GM23338 (cell line): ENCODE results near the gene WIPF1. TPM values are rescaled to one million over a fixed set of nuclear protein-coding genes. Genes with fewer than 3 reads are reported as not detected.
A peak's percentile ranks its signal among the peaks of the same experiment; 100 is the strongest.

Experiments
- ATAC-seq: fragments of 200-7000 bp; cut with Tn5 transposase; 3 replicates; pipeline ENCODE4 v1.9.1; 2020
- DNase-seq: peaks from one replicate; pipeline ENCODE4 v3.0.0-alpha.2; 2015; ENCODE audit warnings: low spot score
- H2AFZ ChIP-seq: fragments of 200-600 bp; sonication (generic); 2 replicates; pipeline ENCODE4 v1.8.0; 2016; ENCODE audit warnings: antibody characterized with exemption, mild to moderate bottlenecking, moderate library complexity
- H3F3A ChIP-seq: fragments of 200-600 bp; sonication (generic); replicated peaks from 2 replicates; pipeline ENCODE4 v1.8.0; 2017; ENCODE audit warnings: antibody characterized with exemption, mixed run types, low read depth
- H3K27ac ChIP-seq: fragments of 200-600 bp; sonication (generic); 2 replicates; pipeline ENCODE4 v1.6.1; 2016; ENCODE audit warnings: low read depth
- H3K27me3 ChIP-seq: fragments of 200-600 bp; sonication (generic); 2 replicates; pipeline ENCODE4 v1.8.0; 2016; ENCODE audit warnings: mild to moderate bottlenecking, mixed run types, moderate library complexity; ENCODE audit not compliant: insufficient read depth
- H3K36me3 ChIP-seq: fragments of 200-600 bp; sonication (generic); 2 replicates; pipeline ENCODE4 v1.8.0; 2016; ENCODE audit warnings: mild to moderate bottlenecking; ENCODE audit not compliant: insufficient read depth
- H3K4me1 ChIP-seq: fragments of 200-600 bp; sonication (generic); 2 replicates; pipeline ENCODE4 v1.8.0; 2016; ENCODE audit warnings: mild to moderate bottlenecking, moderate library complexity; ENCODE audit not compliant: insufficient read depth
- H3K4me2 ChIP-seq: fragments of 200-600 bp; sonication (generic); 2 replicates; pipeline ENCODE4 v1.7.1; 2017; ENCODE audit warnings: mixed run types
- H3K4me3 ChIP-seq: fragments of 200-600 bp; sonication (generic); 2 replicates; pipeline ENCODE4 v1.6.1; 2016; ENCODE audit warnings: mixed run types
- H3K79me2 ChIP-seq: fragments of 200-600 bp; sonication (generic); replicated peaks from 2 replicates; pipeline ENCODE4 v1.8.0; 2017; ENCODE audit warnings: mild to moderate bottlenecking; ENCODE audit not compliant: insufficient read depth
- H3K9me2 ChIP-seq: fragments of 200-600 bp; sonication (generic); 2 replicates; pipeline ENCODE4 v1.8.0; 2017; ENCODE audit not compliant: insufficient read depth
- H4K20me1 ChIP-seq: fragments of 200-600 bp; sonication (generic); replicated peaks from 2 replicates; pipeline ENCODE4 v1.8.0; 2017; ENCODE audit warnings: mild to moderate bottlenecking; ENCODE audit not compliant: insufficient read depth
- H3K27ac Mint-ChIP-seq: 2 replicates; pipeline ENCODE4 v1.8.0; 2020; ENCODE audit warnings: inconsistent platforms, mild to moderate bottlenecking, moderate library complexity, mixed read lengths
- H3K27me3 Mint-ChIP-seq: 3 replicates; pipeline ENCODE4 v1.8.0; 2022; ENCODE audit warnings: low read depth, mild to moderate bottlenecking, moderate library complexity, mixed read lengths, inconsistent platforms; ENCODE audit not compliant: insufficient read depth, poor library complexity
- H3K36me3 Mint-ChIP-seq: 3 replicates; pipeline ENCODE4 v1.8.0; 2021; ENCODE audit warnings: low read depth, mild to moderate bottlenecking, inconsistent platforms, moderate library complexity, mixed read lengths
- H3K4me1 Mint-ChIP-seq: 3 replicates; pipeline ENCODE4 v1.8.0; 2020; ENCODE audit warnings: mild to moderate bottlenecking, inconsistent platforms, mixed read lengths
- H3K4me3 Mint-ChIP-seq: 3 replicates; pipeline ENCODE4 v1.8.0; 2021; ENCODE audit warnings: moderate library complexity, mild to moderate bottlenecking, inconsistent platforms, mixed read lengths
- H3K9me3 Mint-ChIP-seq: 3 replicates; pipeline ENCODE4 v1.8.0; 2020; ENCODE audit warnings: moderate library complexity, mild to moderate bottlenecking, inconsistent platforms, mixed read lengths
- CREB1 ChIP-seq: fragments of 250-450 bp; sonication (Bioruptor Pico); IDR thresholded peaks from 2 replicates; pipeline ENCODE4 v1.5.0; 2020; ENCODE audit warnings: low read depth, mild to moderate bottlenecking, moderate library complexity
- EZH2phosphoT487 ChIP-seq: fragments of 200-600 bp; sonication (generic); IDR thresholded peaks from one replicate; pipeline ENCODE4 v1.8.1; 2018; ENCODE audit warnings: antibody characterized with exemption; ENCODE audit not compliant: unreplicated experiment
- JUNB ChIP-seq: IDR thresholded peaks from one replicate; pipeline ENCODE4 v1.6.1; 2016; ENCODE audit warnings: antibody characterized with exemption; ENCODE audit not compliant: unreplicated experiment
- NANOG ChIP-seq: IDR thresholded peaks from 2 replicates; pipeline ENCODE4 v1.6.1; 2016; ENCODE audit warnings: antibody characterized with exemption, borderline replicate concordance
- POLR2AphosphoS5 ChIP-seq: IDR thresholded peaks from 2 replicates; pipeline ENCODE4 v1.6.1; 2016; ENCODE audit warnings: antibody characterized with exemption, low read depth
- STAT1 ChIP-seq: IDR thresholded peaks from one replicate; pipeline ENCODE4 v1.6.1; 2016; ENCODE audit warnings: antibody characterized with exemption; ENCODE audit not compliant: unreplicated experiment
- ZNF114 ChIP-seq: fragments of 250-450 bp; sonication (Bioruptor Pico); IDR thresholded peaks from 2 replicates; pipeline ENCODE4 v1.5.0; 2020; ENCODE audit warnings: mild to moderate bottlenecking, moderate library complexity
- ZNF331 ChIP-seq: fragments of 250-450 bp; sonication (Bioruptor Pico); IDR thresholded peaks from 2 replicates; pipeline ENCODE4 v1.5.0; 2020; ENCODE audit warnings: low read depth, mild to moderate bottlenecking, moderate library complexity
- long read RNA-seq: library from polyadenylated mRNA; unstranded; transcript quantifications from one replicate; pipeline ENCODE4 v2.0.0, GENCODE V29; 2020; ENCODE audit not compliant: unreplicated experiment
- polyA plus RNA-seq: library from polyadenylated mRNA; unstranded; fragments of >200 nt; fragmentation: Nextera tagmentation; extraction: Ambion mirVana; gene quantifications from 2 replicates; pipeline ENCODE4 v1.2.1, GENCODE V29; 2016
- total RNA-seq: library from RNA; depleted of rRNA; stranded (reverse); fragments of >200 nt; shearing (Covaris generic); gene quantifications from 2 replicates; pipeline ENCODE4 v1.2.3, GENCODE V29; 2014; rRNA removed
- TF ChIP-seq, protein P1 (sequence below), 2 experiments: fragments of 200-600 bp in 1 of 2; sonication (generic) in 1 of 2; conservative IDR thresholded peaks; 2 replicates each; pipeline versions ENCODE4 v1.5.1 to v1.6.1; 2016 to 2017; ENCODE audit warnings: antibody characterized with exemption in 2 of 2, low read depth in 2 of 2, mild to moderate bottlenecking in 2 of 2, moderate library complexity in 1 of 2
- TF ChIP-seq, protein P2 (sequence below): fragments of 250-450 bp; sonication (Bioruptor Pico); IDR thresholded peaks from 2 replicates; pipeline ENCODE4 v1.5.0; 2020; ENCODE audit warnings: mild to moderate bottlenecking, moderate library complexity
- TF ChIP-seq, protein P3 (sequence below): IDR thresholded peaks from 2 replicates; pipeline ENCODE4 v1.6.1; 2016; ENCODE audit warnings: antibody characterized with exemption
- TF ChIP-seq, protein P4 (sequence below): IDR thresholded peaks from one replicate; pipeline ENCODE4 v1.6.1; 2018; ENCODE audit warnings: antibody characterized with exemption; ENCODE audit not compliant: unreplicated experiment

The WIPF1 gene, protein sequence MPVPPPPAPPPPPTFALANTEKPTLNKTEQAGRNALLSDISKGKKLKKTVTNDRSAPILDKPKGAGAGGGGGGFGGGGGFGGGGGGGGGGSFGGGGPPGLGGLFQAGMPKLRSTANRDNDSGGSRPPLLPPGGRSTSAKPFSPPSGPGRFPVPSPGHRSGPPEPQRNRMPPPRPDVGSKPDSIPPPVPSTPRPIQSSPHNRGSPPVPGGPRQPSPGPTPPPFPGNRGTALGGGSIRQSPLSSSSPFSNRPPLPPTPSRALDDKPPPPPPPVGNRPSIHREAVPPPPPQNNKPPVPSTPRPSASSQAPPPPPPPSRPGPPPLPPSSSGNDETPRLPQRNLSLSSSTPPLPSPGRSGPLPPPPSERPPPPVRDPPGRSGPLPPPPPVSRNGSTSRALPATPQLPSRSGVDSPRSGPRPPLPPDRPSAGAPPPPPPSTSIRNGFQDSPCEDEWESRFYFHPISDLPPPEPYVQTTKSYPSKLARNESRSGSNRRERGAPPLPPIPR
- total RNA-seq, result 3.8 and 6.0 TPM in 2 replicates
- 3.0 and 4.8 TPM in 2 replicates for polyA plus RNA-seq
- long read RNA-seq, partial matches to known transcripts, result 0 of 2 reads
- long read RNA-seq, other reads (novel, unspliced or antisense), result 1 of 2 reads

DNA sequence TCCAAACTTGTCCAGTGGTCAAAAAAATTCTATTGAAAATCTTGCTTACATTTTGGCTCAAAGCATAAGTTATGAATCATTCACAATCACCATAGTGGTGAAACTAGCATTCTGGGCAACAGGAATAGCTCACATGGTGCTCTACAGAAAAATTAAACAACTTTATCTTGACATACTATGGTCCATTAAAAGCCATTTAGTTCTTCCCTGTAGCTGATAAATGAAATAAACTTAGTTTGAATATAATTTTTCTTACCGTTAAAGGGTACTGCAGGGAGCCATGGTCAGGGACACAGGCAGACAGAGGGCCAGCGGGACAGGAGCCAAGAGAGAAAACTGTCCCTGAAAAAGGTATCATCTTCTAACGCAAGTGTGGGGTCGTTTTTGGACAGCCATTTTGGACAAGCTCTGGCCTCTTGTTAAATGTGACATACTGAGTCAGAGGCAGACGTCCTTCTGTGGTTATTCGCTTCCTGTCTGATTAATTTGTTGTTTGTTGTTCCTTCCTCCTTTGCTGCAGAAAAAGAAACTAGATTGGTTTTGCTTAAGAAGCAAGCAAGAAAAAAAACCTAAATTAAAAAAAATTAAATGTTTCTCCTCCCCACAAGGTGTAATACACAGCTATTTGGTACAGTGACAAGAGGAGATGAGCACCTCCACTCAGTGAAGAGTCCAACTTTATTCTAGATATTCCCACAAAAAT is at the start of gene WIPF1:
Gene WIPF1, minus strand, starts transcription at position 460 of the 703 bp plus-strand sequence. CDS start 12,231 bp downstream, outside the sequence.
- Histone ChIP-seq H3F3A (no peaks in the 10 kb centered on the region), H3K4me3 (no peak within 1 kb of the TSS), H4K20me1 (no peaks in the 10 kb centered on the region), H3K27me3 (no peaks in the 10 kb centered on the region), H3K4me2 (no peak within 1 kb of the TSS), H2AFZ (peak within 1 kb of the TSS; percentile 8; the same call in 1 of the 2 replicates), H3K36me3 (no peaks in the 10 kb centered on the region), H3K9me2 (no peaks in the 10 kb centered on the region), H3K4me1 (no peaks in the 10 kb centered on the region; the same call in 1 of the 2 replicates), H3K27ac (no peak within 1 kb of the TSS), H3K79me2 (no peaks in the 10 kb centered on the region)
- Mint-ChIP-seq H3K9me3 (peaks cover 11% of the 10 kb centered on the region), H3K36me3 (peaks cover 6% of the 10 kb centered on the region; the same call in 2 of the 3 replicates), H3K27ac (no peak within 1 kb of the TSS), H3K4me1 (peaks cover 14% of the 10 kb centered on the region), H3K4me3 (no peak within 1 kb of the TSS), H3K27me3 (peaks cover 3% of the 10 kb centered on the region)
- no peak for DNase-seq
- ATAC-seq, result no peak
- TF ChIP-seq, protein P1, sequence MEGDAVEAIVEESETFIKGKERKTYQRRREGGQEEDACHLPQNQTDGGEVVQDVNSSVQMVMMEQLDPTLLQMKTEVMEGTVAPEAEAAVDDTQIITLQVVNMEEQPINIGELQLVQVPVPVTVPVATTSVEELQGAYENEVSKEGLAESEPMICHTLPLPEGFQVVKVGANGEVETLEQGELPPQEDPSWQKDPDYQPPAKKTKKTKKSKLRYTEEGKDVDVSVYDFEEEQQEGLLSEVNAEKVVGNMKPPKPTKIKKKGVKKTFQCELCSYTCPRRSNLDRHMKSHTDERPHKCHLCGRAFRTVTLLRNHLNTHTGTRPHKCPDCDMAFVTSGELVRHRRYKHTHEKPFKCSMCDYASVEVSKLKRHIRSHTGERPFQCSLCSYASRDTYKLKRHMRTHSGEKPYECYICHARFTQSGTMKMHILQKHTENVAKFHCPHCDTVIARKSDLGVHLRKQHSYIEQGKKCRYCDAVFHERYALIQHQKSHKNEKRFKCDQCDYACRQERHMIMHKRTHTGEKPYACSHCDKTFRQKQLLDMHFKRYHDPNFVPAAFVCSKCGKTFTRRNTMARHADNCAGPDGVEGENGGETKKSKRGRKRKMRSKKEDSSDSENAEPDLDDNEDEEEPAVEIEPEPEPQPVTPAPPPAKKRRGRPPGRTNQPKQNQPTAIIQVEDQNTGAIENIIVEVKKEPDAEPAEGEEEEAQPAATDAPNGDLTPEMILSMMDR (conservative IDR thresholded peaks at IDR 0.05; ENCODE audit: low read depth in 2 of 2), result no peak
- TF ChIP-seq CREB1 (CRISPR knock-in tag), result no peak
- TF ChIP-seq, protein P2, sequence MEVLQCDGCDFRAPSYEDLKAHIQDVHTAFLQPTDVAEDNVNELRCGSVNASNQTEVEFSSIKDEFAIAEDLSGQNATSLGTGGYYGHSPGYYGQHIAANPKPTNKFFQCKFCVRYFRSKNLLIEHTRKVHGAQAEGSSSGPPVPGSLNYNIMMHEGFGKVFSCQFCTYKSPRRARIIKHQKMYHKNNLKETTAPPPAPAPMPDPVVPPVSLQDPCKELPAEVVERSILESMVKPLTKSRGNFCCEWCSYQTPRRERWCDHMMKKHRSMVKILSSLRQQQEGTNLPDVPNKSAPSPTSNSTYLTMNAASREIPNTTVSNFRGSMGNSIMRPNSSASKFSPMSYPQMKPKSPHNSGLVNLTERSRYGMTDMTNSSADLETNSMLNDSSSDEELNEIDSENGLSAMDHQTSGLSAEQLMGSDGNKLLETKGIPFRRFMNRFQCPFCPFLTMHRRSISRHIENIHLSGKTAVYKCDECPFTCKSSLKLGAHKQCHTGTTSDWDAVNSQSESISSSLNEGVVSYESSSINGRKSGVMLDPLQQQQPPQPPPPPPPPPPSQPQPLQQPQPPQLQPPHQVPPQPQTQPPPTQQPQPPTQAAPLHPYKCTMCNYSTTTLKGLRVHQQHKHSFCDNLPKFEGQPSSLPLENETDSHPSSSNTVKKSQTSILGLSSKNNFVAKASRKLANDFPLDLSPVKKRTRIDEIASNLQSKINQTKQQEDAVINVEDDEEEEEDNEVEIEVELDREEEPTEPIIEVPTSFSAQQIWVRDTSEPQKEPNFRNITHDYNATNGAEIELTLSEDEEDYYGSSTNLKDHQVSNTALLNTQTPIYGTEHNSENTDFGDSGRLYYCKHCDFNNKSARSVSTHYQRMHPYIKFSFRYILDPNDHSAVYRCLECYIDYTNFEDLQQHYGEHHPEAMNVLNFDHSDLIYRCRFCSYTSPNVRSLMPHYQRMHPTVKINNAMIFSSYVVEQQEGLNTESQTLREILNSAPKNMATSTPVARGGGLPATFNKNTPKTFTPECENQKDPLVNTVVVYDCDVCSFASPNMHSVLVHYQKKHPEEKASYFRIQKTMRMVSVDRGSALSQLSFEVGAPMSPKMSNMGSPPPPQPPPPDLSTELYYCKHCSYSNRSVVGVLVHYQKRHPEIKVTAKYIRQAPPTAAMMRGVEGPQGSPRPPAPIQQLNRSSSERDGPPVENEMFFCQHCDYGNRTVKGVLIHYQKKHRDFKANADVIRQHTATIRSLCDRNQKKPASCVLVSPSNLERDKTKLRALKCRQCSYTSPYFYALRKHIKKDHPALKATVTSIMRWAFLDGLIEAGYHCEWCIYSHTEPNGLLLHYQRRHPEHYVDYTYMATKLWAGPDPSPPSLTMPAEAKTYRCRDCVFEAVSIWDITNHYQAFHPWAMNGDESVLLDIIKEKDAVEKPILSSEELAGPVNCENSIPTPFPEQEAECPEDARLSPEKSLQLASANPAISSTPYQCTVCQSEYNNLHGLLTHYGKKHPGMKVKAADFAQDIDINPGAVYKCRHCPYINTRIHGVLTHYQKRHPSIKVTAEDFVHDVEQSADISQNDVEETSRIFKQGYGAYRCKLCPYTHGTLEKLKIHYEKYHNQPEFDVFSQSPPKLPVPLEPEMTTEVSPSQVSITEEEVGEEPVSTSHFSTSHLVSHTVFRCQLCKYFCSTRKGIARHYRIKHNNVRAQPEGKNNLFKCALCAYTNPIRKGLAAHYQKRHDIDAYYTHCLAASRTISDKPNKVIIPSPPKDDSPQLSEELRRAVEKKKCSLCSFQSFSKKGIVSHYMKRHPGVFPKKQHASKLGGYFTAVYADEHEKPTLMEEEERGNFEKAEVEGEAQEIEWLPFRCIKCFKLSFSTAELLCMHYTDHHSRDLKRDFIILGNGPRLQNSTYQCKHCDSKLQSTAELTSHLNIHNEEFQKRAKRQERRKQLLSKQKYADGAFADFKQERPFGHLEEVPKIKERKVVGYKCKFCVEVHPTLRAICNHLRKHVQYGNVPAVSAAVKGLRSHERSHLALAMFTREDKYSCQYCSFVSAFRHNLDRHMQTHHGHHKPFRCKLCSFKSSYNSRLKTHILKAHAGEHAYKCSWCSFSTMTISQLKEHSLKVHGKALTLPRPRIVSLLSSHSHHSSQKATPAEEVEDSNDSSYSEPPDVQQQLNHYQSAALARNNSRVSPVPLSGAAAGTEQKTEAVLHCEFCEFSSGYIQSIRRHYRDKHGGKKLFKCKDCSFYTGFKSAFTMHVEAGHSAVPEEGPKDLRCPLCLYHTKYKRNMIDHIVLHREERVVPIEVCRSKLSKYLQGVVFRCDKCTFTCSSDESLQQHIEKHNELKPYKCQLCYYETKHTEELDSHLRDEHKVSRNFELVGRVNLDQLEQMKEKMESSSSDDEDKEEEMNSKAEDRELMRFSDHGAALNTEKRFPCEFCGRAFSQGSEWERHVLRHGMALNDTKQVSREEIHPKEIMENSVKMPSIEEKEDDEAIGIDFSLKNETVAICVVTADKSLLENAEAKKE (CRISPR knock-in tag), result no peak
- TF ChIP-seq, protein P3, sequence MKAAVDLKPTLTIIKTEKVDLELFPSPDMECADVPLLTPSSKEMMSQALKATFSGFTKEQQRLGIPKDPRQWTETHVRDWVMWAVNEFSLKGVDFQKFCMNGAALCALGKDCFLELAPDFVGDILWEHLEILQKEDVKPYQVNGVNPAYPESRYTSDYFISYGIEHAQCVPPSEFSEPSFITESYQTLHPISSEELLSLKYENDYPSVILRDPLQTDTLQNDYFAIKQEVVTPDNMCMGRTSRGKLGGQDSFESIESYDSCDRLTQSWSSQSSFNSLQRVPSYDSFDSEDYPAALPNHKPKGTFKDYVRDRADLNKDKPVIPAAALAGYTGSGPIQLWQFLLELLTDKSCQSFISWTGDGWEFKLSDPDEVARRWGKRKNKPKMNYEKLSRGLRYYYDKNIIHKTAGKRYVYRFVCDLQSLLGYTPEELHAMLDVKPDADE, result no peak
- no peak for TF ChIP-seq EZH2phosphoT487
- no peak for TF ChIP-seq ZNF331 (CRISPR knock-in tag)
- no peak for TF ChIP-seq STAT1
- TF ChIP-seq, protein P4, sequence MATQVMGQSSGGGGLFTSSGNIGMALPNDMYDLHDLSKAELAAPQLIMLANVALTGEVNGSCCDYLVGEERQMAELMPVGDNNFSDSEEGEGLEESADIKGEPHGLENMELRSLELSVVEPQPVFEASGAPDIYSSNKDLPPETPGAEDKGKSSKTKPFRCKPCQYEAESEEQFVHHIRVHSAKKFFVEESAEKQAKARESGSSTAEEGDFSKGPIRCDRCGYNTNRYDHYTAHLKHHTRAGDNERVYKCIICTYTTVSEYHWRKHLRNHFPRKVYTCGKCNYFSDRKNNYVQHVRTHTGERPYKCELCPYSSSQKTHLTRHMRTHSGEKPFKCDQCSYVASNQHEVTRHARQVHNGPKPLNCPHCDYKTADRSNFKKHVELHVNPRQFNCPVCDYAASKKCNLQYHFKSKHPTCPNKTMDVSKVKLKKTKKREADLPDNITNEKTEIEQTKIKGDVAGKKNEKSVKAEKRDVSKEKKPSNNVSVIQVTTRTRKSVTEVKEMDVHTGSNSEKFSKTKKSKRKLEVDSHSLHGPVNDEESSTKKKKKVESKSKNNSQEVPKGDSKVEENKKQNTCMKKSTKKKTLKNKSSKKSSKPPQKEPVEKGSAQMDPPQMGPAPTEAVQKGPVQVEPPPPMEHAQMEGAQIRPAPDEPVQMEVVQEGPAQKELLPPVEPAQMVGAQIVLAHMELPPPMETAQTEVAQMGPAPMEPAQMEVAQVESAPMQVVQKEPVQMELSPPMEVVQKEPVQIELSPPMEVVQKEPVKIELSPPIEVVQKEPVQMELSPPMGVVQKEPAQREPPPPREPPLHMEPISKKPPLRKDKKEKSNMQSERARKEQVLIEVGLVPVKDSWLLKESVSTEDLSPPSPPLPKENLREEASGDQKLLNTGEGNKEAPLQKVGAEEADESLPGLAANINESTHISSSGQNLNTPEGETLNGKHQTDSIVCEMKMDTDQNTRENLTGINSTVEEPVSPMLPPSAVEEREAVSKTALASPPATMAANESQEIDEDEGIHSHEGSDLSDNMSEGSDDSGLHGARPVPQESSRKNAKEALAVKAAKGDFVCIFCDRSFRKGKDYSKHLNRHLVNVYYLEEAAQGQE, result no peak
- no peak for TF ChIP-seq POLR2AphosphoS5
- TF ChIP-seq NANOG, result no peak
- TF ChIP-seq JUNB, result no peak
- no peak for TF ChIP-seq ZNF114 (CRISPR knock-in tag)
